ENCODE results near the gene E2F4. TPM values are rescaled to one million over a fixed set of nuclear protein-coding genes. Genes with fewer than 3 reads are reported as not detected.

The E2F4 gene
- total and polyA plus RNA-seq, 7 donors, result 40.0 to 85.9 (median 69.8) TPM

DNA sequence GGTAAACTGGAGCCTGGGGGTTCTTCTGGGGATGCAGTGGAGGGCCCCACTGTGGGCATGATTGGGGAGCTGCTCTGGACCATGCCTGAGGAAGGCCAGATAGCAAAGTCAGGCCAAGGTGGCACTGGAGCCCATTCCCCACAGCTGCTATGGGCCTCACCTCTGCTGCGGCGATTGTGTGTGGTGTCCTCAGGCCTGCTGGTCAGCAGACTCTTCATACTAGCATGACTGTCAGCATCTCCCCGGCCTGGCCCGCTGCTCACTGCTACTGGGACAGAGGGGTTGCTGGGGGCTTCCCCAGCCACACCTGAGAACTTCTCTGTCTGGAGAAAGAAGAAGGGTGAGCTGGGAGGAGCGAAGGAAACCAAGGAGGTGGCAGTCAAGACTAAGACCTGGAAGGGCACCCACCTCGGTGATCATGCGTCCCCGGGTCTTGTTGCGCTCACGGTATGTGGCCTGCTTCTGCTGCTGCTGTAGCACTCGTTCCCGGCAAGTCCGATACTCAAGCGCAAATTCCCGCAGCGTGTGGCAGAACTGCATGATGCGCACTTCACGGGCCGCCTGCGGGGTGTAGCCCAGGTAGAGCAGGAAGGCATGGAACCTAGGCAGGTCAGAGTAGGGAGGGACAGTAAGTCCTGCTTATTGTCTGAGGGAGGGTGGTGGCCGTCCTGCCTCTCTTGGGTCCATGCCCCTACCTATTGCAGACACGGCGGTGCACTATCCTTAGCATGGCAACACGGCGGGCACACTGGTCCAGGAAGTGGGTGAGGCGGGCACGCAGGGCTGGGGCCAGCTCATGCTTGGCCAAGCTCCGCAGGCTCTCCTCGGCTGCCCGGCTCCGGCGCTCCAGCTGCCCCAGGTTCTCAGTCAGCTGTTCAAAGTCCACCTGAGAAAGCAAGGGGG lies 38.2 kb downstream of the E2F4 start:
- intact Hi-C loops (cut with DNase I), result loop anchor here (5.0 kb wide), 1 partner anchor 617 kb away; the partner anchor contains the start of genes CENPT and NUTF2
- H3K4me1 ChIP-seq, result peaks cover 0 to 26% (median 21%) of the 10 kb centered on the region in 4 donors
- no peak for DNase-seq
- H3K27ac ChIP-seq, result no peak overlapping the region
- H3K36me3 ChIP-seq, result peaks cover 12 to 64% (median 37%) of the 10 kb centered on the region in 4 donors
- TF ChIP-seq POLR2A (IDR thresholded peaks at IDR 0.05) (no peak), EP300 (IDR thresholded peaks at IDR 0.05) (no peak)
- no peaks in the 10 kb centered on the region for H3K27me3 ChIP-seq
- 88 to 93% methylated on average over 32 of the region's 32 CpGs for WGBS, 2 donors
- H3K9me3 ChIP-seq, result no peaks in the 10 kb centered on the region
- no peak overlapping the region for H3K4me3 ChIP-seq

DNA sequence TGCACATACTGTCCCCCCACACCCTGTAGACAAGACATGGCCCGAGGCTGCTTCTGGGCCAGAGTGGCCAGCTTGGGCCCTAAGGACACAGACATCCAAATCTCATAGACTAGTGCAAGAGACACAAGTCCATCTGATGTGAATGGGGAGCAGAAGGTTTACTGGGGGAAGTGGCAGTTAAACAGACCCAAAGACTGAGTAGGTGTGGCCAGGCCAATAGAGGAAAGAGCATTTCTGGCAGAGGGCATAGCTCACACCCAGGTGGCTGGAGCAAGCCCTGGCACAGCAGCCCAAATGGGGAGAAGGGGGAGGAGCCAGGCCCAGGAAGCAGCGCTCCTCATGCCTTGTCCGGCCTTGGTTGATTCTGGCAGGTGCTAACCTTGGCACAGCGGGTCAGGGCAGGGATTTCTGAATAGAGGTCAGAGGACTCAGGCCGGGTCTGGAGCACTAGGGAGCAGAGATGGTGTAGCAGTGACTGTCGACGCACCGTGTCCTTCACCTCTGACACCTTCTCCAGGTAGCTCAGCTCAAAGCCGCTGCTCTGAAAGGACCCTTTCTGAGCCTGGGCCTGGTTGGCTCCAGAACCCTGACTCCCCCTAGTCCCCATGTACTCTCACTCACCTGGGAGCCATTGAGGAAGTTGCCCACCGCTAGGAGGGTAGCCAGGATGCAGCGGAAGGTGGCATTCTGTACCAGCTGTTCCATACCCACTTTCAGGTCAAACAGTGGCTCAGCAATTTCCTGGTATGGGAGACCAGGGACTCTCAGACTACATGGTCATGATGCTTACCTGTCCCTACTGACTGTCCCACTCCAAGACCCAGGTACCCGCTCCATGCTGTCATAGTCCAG lies 39.1 kb downstream of the E2F4 start:
- 80 to 88% methylated on average over 12 of the region's 12 CpGs for WGBS, 2 donors
- peaks cover 12 to 69% (median 39%) of the 10 kb centered on the region in 4 donors for H3K36me3 ChIP-seq
- DNase-seq, result no peak
- H3K4me1 ChIP-seq, result peaks cover 0 to 19% (median 16%) of the 10 kb centered on the region in 4 donors
- intact Hi-C loops (cut with DNase I), result no loop called here
- H3K27ac ChIP-seq, result no peak overlapping the region
- no peaks in the 10 kb centered on the region for H3K27me3 ChIP-seq
- TF ChIP-seq EP300 (IDR thresholded peaks at IDR 0.05) (no peak), POLR2A (IDR thresholded peaks at IDR 0.05) (no peak), POLR2AphosphoS5 (IDR thresholded peaks at IDR 0.05) (no peak), CTCF (IDR thresholded peaks at IDR 0.05) (no peak)
- no peak overlapping the region for H3K4me3 ChIP-seq
- no peaks in the 10 kb centered on the region for H3K9me3 ChIP-seq

- no peak for DNase-seq
- Histone ChIP-seq H3K27ac (no peak overlapping the region), H3K27me3 (no peaks in the 10 kb centered on the region), H3K9me3 (no peaks in the 10 kb centered on the region), H3K4me3 (no peak overlapping the region), H3K4me1 (peaks cover 0 to 1% (median 0%) of the 10 kb centered on the region in 4 donors), H3K36me3 (peaks cover 14 to 88% (median 53%) of the 10 kb centered on the region in 4 donors)
- intact Hi-C loops (cut with DNase I), result no loop called here
- no peak for TF ChIP-seq POLR2AphosphoS5 (IDR thresholded peaks at IDR 0.05)
- TF ChIP-seq EP300 (IDR thresholded peaks at IDR 0.05), result no peak
- TF ChIP-seq CTCF (IDR thresholded peaks at IDR 0.05), result no peak
- no peak for TF ChIP-seq POLR2A (IDR thresholded peaks at IDR 0.05)
- WGBS, 2 donors, result 78 to 82% methylated on average over 7 of the region's 7 CpGs
Observed at GRCh38 chr16:67233596-67233995, 41.6 kb downstream of the E2F4 start.

DNA sequence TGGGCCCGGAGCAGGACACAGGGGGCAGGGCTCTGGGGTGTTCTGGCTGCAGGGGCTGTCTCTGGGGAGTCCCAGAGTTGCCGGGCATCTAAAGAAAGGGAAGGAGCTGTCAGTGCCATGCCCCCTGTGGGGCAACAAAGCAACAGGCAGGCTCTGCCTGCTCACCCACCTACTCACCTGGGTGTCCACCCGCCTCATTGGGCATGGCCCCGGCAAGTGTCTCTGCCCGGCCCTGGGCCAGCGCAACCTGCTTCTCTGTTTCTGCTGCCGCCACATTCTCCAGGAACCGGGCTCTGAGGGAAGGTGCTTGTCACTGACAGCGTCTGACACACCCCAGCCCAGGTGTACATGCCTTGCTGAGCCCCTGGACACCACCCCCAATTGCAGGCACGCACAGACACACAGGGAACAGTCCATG lies 42.2 kb downstream of the E2F4 start:
- no peaks in the 10 kb centered on the region for H3K9me3 ChIP-seq
- peaks cover 15 to 88% (median 48%) of the 10 kb centered on the region in 4 donors for H3K36me3 ChIP-seq
- intact Hi-C loops (cut with DNase I), result no loop called here

More for the DNA sequence above, 42.2 kb downstream of the E2F4 start:
- no peak overlapping the region for H3K27ac ChIP-seq
- 94 to 95% methylated on average over 10 of the region's 10 CpGs for WGBS, 2 donors
- no peak overlapping the region for H3K4me3 ChIP-seq
- no peak for TF ChIP-seq POLR2AphosphoS5 (IDR thresholded peaks at IDR 0.05)
- TF ChIP-seq EP300 (IDR thresholded peaks at IDR 0.05), result no peak
- no peak for TF ChIP-seq CTCF (IDR thresholded peaks at IDR 0.05)
- TF ChIP-seq POLR2A (IDR thresholded peaks at IDR 0.05), result no peak
- no peaks in the 10 kb centered on the region for H3K4me1 ChIP-seq
- DNase-seq, result no peak
- H3K27me3 ChIP-seq, result no peaks in the 10 kb centered on the region
